ENCODE results near the gene COPA.
"Not testable (repeated sequence)": the region's sequence is repeated elsewhere in the genome, so short reads cannot be mapped to it uniquely, and the experiment has no call there.

The COPA gene

GRCh38 chr1:160342953-160343869 is at the start of gene COPA, which contains the start of gene NCSTN:
Gene COPA, minus strand, starts transcription at chr1:160343250. Its CDS starts 80 bp downstream, at chr1:160343170.
Gene NCSTN, plus strand, starts transcription at chr1:160343383. Its CDS starts 14 bp downstream, at chr1:160343397.
- peak; percentile 85 to 90 for DNase-seq

- DNase-seq: not testable (repeated sequence)
Observed at GRCh38 chr1:160388406-160388805, 45.4 kb upstream of the COPA start.

GRCh38 chr1:160384812-160385211 is 41.8 kb upstream of the COPA start:
- not testable (repeated sequence) for DNase-seq

- no peak for DNase-seq
Observed at GRCh38 chr1:160377585-160378206, 34.6 kb upstream of the COPA start.

- DNase-seq: peak; percentile 53 to 92
Observed at GRCh38 chr1:160376525-160377131, 33.6 kb upstream of the COPA start.

- DNase-seq: peak in 1 of 2 donors; percentile 43
Observed at GRCh38 chr1:160375788-160376524, 32.9 kb upstream of the COPA start.

- no peak for DNase-seq
Observed at GRCh38 chr1:160374306-160375110, 31.5 kb upstream of the COPA start.

- DNase-seq: no peak
Observed at GRCh38 chr1:160373696-160374095, 30.6 kb upstream of the COPA start.

- DNase-seq: no peak
Observed at GRCh38 chr1:160371756-160372155, 28.7 kb upstream of the COPA start.

- no peak for DNase-seq
Observed at GRCh38 chr1:160371346-160371631, 28.2 kb upstream of the COPA start.

- no peak for DNase-seq
Observed at GRCh38 chr1:160370561-160371345, 27.7 kb upstream of the COPA start.

GRCh38 chr1:160369087-160369486 is 26.0 kb upstream of the COPA start:
- DNase-seq: no peak

- no peak for DNase-seq
Observed at GRCh38 chr1:160367934-160368923, 25.2 kb upstream of the COPA start.

- no peak for DNase-seq
Observed at GRCh38 chr1:160367516-160367900, 24.5 kb upstream of the COPA start.

- no peak for DNase-seq
Observed at GRCh38 chr1:160366731-160367515, 23.9 kb upstream of the COPA start, which contains the start of gene NHLH1. Gene NHLH1, plus strand, starts transcription at chr1:160367071. Its CDS starts 3,661 bp downstream, at chr1:160370732.

- no peak for DNase-seq
Observed at GRCh38 chr1:160365325-160365724, 22.3 kb upstream of the COPA start.

- DNase-seq: no peak
Observed at GRCh38 chr1:160363951-160364735, 21.1 kb upstream of the COPA start.

GRCh38 chr1:160363010-160363409 is 20.0 kb upstream of the COPA start:
- DNase-seq: no peak
